GM21717 (cell line): Measurements from ENCODE around the gene LRRK1.

ENCODE experiments used
- ATAC-seq: cut with Tn5 transposase; IDR thresholded peaks from one replicate; pipeline ENCODE4 v1.9.1; 2021; ENCODE audit warnings: mild to moderate bottlenecking, moderate library complexity; ENCODE audit not compliant: unreplicated experiment

The LRRK1 gene

GRCh38 chr15:100968050-100968966 is 49.2 kb downstream of the LRRK1 start:
- ATAC-seq, result peak; percentile 70

- ATAC-seq, result no peak
Measured at GRCh38 chr15:100972975-100973350, 53.8 kb downstream of the LRRK1 start.

- ATAC-seq, result no peak
Measured at GRCh38 chr15:100973351-100974111, 54.4 kb downstream of the LRRK1 start.

- no peak for ATAC-seq
Measured at GRCh38 chr15:100975043-100975442, 55.9 kb downstream of the LRRK1 start.

GRCh38 chr15:100980410-100981046 is 61.4 kb downstream of the LRRK1 start:
- no peak for ATAC-seq

GRCh38 chr15:100981086-100981485 is 61.9 kb downstream of the LRRK1 start:
- no peak for ATAC-seq

- no peak for ATAC-seq
Measured at GRCh38 chr15:100983221-100983620, 64.1 kb downstream of the LRRK1 start.

GRCh38 chr15:100985401-100985800 is 66.2 kb downstream of the LRRK1 start:
- ATAC-seq, result no peak

- ATAC-seq, result no peak
Measured at GRCh38 chr15:100986158-100986896, 67.2 kb downstream of the LRRK1 start.

GRCh38 chr15:100987143-100987542 is 68.0 kb downstream of the LRRK1 start:
- ATAC-seq, result no peak

GRCh38 chr15:100988297-100988696 is 69.1 kb downstream of the LRRK1 start:
- ATAC-seq, result no peak

- ATAC-seq, result no peak
Measured at GRCh38 chr15:100988857-100989256, 69.7 kb downstream of the LRRK1 start.

- no peak for ATAC-seq
Measured at GRCh38 chr15:100994597-100995446, 75.7 kb downstream of the LRRK1 start.

GRCh38 chr15:100995471-100996430 is 76.6 kb downstream of the LRRK1 start:
- no peak for ATAC-seq

GRCh38 chr15:100997442-100997841 is 78.3 kb downstream of the LRRK1 start:
- ATAC-seq, result no peak

- no peak for ATAC-seq
Measured at GRCh38 chr15:100998630-100999029, 79.5 kb downstream of the LRRK1 start.

- no peak for ATAC-seq
Measured at GRCh38 chr15:100999369-100999768, 80.2 kb downstream of the LRRK1 start.

GRCh38 chr15:101000271-101000681 is 81.1 kb downstream of the LRRK1 start:
- ATAC-seq, result no peak

- no peak for ATAC-seq
Measured at GRCh38 chr15:101001056-101001455, 81.9 kb downstream of the LRRK1 start.
